Measurements from ENCODE around the gene FGD6. TPM values are rescaled to one million over a fixed set of nuclear protein-coding genes. Genes with fewer than 3 reads are reported as not detected.

FGD6 gene
- total and polyA plus RNA-seq, 3 experiments from 2014 or later = 0.36 to 0.92 (median 0.75) TPM

GRCh38 chr12:95230313-95230712, 13.0 kb upstream of the FGD6 start:
- Mint-ChIP-seq H3K27ac (no peak overlapping the region), H3K36me3 (peaks cover 0 to 15% (median 3%) of the 10 kb centered on the region in 3 donors), H3K4me1 (peaks cover 25 to 57% (median 47%) of the 10 kb centered on the region in 3 donors), H3K9me3 (no peaks in the 10 kb centered on the region), H3K27me3 (no peaks in the 10 kb centered on the region), H3K4me3 (no peak overlapping the region)
- H3K4me1 ChIP-seq (ENCODE audit: insufficient read depth, low read length) = no peaks in the 10 kb centered on the region
- DNase-seq = no peak
- no peaks in the 10 kb centered on the region for H3K27me3 ChIP-seq (ENCODE audit: insufficient read depth, low read length, poor library complexity, severe bottlenecking)
- no peaks in the 10 kb centered on the region for H3K36me3 ChIP-seq (ENCODE audit: insufficient read depth, low read length)
- H3K4me3 ChIP-seq (ENCODE audit: low read length) = no peak overlapping the region
- no peaks in the 10 kb centered on the region for H3K9me3 ChIP-seq (ENCODE audit: low read length)
- ChIA-PET POLR2A (no interaction called here), CTCF (interaction anchor here (3.1 kb wide), 1 partner anchor 13 kb away, joined by 8 read pairs; the partner anchor contains the start of genes FGD6 and VEZT)
- no peak overlapping the region for H3K27ac ChIP-seq (ENCODE audit: low read depth, low read length)

- Mint-ChIP-seq H3K4me1 (peaks cover 29 to 63% (median 51%) of the 10 kb centered on the region in 3 donors), H3K36me3 (peaks cover 0 to 20% (median 3%) of the 10 kb centered on the region in 3 donors), H3K4me3 (peak overlapping the region in 1 of 7 donors; percentile 25), H3K9me3 (no peaks in the 10 kb centered on the region), H3K27me3 (no peaks in the 10 kb centered on the region), H3K27ac (peak overlapping the region in 1 of 8 donors; percentile 2)
- ChIA-PET POLR2A (no interaction called here), CTCF (interaction anchor here (3.1 kb wide), 1 partner anchor 12 kb away, joined by 8 read pairs; the partner anchor contains the start of genes FGD6 and VEZT)
- Histone ChIP-seq H3K27ac (ENCODE audit: low read depth, low read length) (no peak overlapping the region), H3K36me3 (ENCODE audit: insufficient read depth, low read length) (peaks cover 5% of the 10 kb centered on the region), H3K9me3 (ENCODE audit: low read length) (no peaks in the 10 kb centered on the region), H3K27me3 (ENCODE audit: insufficient read depth, low read length, poor library complexity, severe bottlenecking) (no peaks in the 10 kb centered on the region), H3K4me3 (ENCODE audit: low read length) (no peak overlapping the region), H3K4me1 (ENCODE audit: insufficient read depth, low read length) (no peaks in the 10 kb centered on the region)
- DNase-seq = no peak
Measured at GRCh38 chr12:95229636-95230035, 12.4 kb upstream of the FGD6 start.

GRCh38 chr12:95228617-95229016, 11.3 kb upstream of the FGD6 start:
- Histone ChIP-seq H3K4me3 (ENCODE audit: low read length) (no peak overlapping the region), H3K27me3 (ENCODE audit: insufficient read depth, low read length, poor library complexity, severe bottlenecking) (no peaks in the 10 kb centered on the region), H3K9me3 (ENCODE audit: low read length) (no peaks in the 10 kb centered on the region), H3K4me1 (ENCODE audit: insufficient read depth, low read length) (no peaks in the 10 kb centered on the region), H3K36me3 (ENCODE audit: insufficient read depth, low read length) (peaks cover 7% of the 10 kb centered on the region), H3K27ac (ENCODE audit: low read depth, low read length) (no peak overlapping the region)
- no peak for DNase-seq
- POLR2A ChIA-PET = interaction anchor here (0.5 kb wide), 1 partner anchor 16 kb away, joined by 3 read pairs; no protein-coding TSS in a partner anchor
- Mint-ChIP-seq H3K9me3 (no peaks in the 10 kb centered on the region), H3K27ac (no peak overlapping the region), H3K27me3 (no peaks in the 10 kb centered on the region), H3K36me3 (peaks cover 0 to 24% (median 3%) of the 10 kb centered on the region in 3 donors), H3K4me3 (no peak overlapping the region), H3K4me1 (peaks cover 33 to 72% (median 51%) of the 10 kb centered on the region in 3 donors)
- CTCF ChIA-PET = interaction anchor here (3.1 kb wide), 1 partner anchor 11 kb away, joined by 8 read pairs; the partner anchor contains the start of genes FGD6 and VEZT

GRCh38 chr12:95227818-95228356, 10.6 kb upstream of the FGD6 start:
- Histone ChIP-seq H3K27ac (ENCODE audit: low read depth, low read length) (no peak overlapping the region), H3K4me1 (ENCODE audit: insufficient read depth, low read length) (no peaks in the 10 kb centered on the region), H3K27me3 (ENCODE audit: insufficient read depth, low read length, poor library complexity, severe bottlenecking) (no peaks in the 10 kb centered on the region), H3K9me3 (ENCODE audit: low read length) (no peaks in the 10 kb centered on the region), H3K36me3 (ENCODE audit: insufficient read depth, low read length) (peaks cover 7% of the 10 kb centered on the region), H3K4me3 (ENCODE audit: low read length) (no peak overlapping the region)
- Mint-ChIP-seq H3K27ac (no peak overlapping the region), H3K4me3 (no peak overlapping the region), H3K4me1 (peaks cover 33 to 72% (median 51%) of the 10 kb centered on the region in 3 donors), H3K9me3 (no peaks in the 10 kb centered on the region), H3K36me3 (peaks cover 0 to 22% (median 3%) of the 10 kb centered on the region in 3 donors), H3K27me3 (no peaks in the 10 kb centered on the region)
- POLR2A ChIA-PET = interaction anchor here (0.5 kb wide), 1 partner anchor 17 kb away, joined by 3 read pairs; no protein-coding TSS in a partner anchor
- CTCF ChIA-PET = no interaction called here
- DNase-seq = no peak

GRCh38 chr12:95225645-95226212, 8.5 kb upstream of the FGD6 start:
- ChIA-PET CTCF (interaction anchor here (0.7 kb wide), 1 partner anchor 76 kb away, joined by 4 read pairs; no protein-coding TSS in a partner anchor), POLR2A (interaction anchor here (0.6 to 0.7 kb wide), 2 partner anchors 221 to 1172 kb away, joined by 5 to 13 read pairs; no protein-coding TSS in a partner anchor)
- Histone ChIP-seq H3K4me3 (ENCODE audit: low read length) (no peak overlapping the region), H3K4me1 (ENCODE audit: insufficient read depth, low read length) (no peaks in the 10 kb centered on the region), H3K36me3 (ENCODE audit: insufficient read depth, low read length) (peaks cover 7% of the 10 kb centered on the region), H3K9me3 (ENCODE audit: low read length) (no peaks in the 10 kb centered on the region), H3K27me3 (ENCODE audit: insufficient read depth, low read length, poor library complexity, severe bottlenecking) (no peaks in the 10 kb centered on the region), H3K27ac (ENCODE audit: low read depth, low read length) (no peak overlapping the region)
- Mint-ChIP-seq H3K4me3 (peak overlapping the region in 1 of 7 donors; percentile 2), H3K36me3 (peaks cover 0 to 22% (median 3%) of the 10 kb centered on the region in 3 donors), H3K27me3 (no peaks in the 10 kb centered on the region), H3K9me3 (no peaks in the 10 kb centered on the region), H3K4me1 (peaks cover 36 to 76% (median 44%) of the 10 kb centered on the region in 3 donors), H3K27ac (peak overlapping the region in 1 of 8 donors; percentile 58)
- no peak for DNase-seq

GRCh38 chr12:95224202-95225170, 7.2 kb upstream of the FGD6 start:
- peaks cover 0 to 22% (median 3%) of the 10 kb centered on the region in 3 donors for H3K36me3 Mint-ChIP-seq
- no peaks in the 10 kb centered on the region for H3K9me3 Mint-ChIP-seq
- Histone ChIP-seq H3K27ac (ENCODE audit: low read depth, low read length) (no peak overlapping the region), H3K9me3 (ENCODE audit: low read length) (no peaks in the 10 kb centered on the region), H3K4me1 (ENCODE audit: insufficient read depth, low read length) (peaks cover 2% of the 10 kb centered on the region), H3K36me3 (ENCODE audit: insufficient read depth, low read length) (peaks cover 7% of the 10 kb centered on the region), H3K4me3 (ENCODE audit: low read length) (no peak overlapping the region), H3K27me3 (ENCODE audit: insufficient read depth, low read length, poor library complexity, severe bottlenecking) (no peaks in the 10 kb centered on the region)
- DNase-seq = no peak
- ChIA-PET POLR2A (no interaction called here), CTCF (no interaction called here)
- peak overlapping the region in 2 of 8 donors; percentile 54 to 72 for H3K27ac Mint-ChIP-seq
- no peak overlapping the region for H3K4me3 Mint-ChIP-seq
- H3K27me3 Mint-ChIP-seq = no peaks in the 10 kb centered on the region
- peaks cover 39 to 75% (median 49%) of the 10 kb centered on the region in 3 donors for H3K4me1 Mint-ChIP-seq

- ChIA-PET CTCF (no interaction called here), POLR2A (no interaction called here)
- Histone ChIP-seq H3K4me3 (ENCODE audit: low read length) (no peak overlapping the region), H3K36me3 (ENCODE audit: insufficient read depth, low read length) (peaks cover 7% of the 10 kb centered on the region), H3K9me3 (ENCODE audit: low read length) (no peaks in the 10 kb centered on the region), H3K27ac (ENCODE audit: low read depth, low read length) (no peak overlapping the region), H3K27me3 (ENCODE audit: insufficient read depth, low read length, poor library complexity, severe bottlenecking) (no peaks in the 10 kb centered on the region), H3K4me1 (ENCODE audit: insufficient read depth, low read length) (peaks cover 17% of the 10 kb centered on the region)
- Mint-ChIP-seq H3K27ac (peak overlapping the region in 1 of 8 donors; percentile 60), H3K4me1 (peaks cover 45 to 70% (median 49%) of the 10 kb centered on the region in 3 donors), H3K27me3 (peaks cover 0 to under 1% of the 10 kb centered on the region in 2 donors), H3K9me3 (no peaks in the 10 kb centered on the region), H3K4me3 (peak overlapping the region in 2 of 7 donors; percentile 8 to 70), H3K36me3 (peaks cover 0 to 27% (median 0%) of the 10 kb centered on the region in 3 donors)
- DNase-seq = no peak
Measured at GRCh38 chr12:95220726-95221125, 3.5 kb upstream of the FGD6 start.
